Measurements from ENCODE around the gene CHCHD2.

- no peak for TF ChIP-seq CTCF (IDR thresholded peaks at IDR 0.05)
- TF ChIP-seq POLR2A (IDR thresholded peaks at IDR 0.05), result no peak
Measured at GRCh38 chr7:56097700-56098099, 8.6 kb downstream of the CHCHD2 start.

Measured in adrenal gland (tissue), 5 donors.